ENCODE data around the gene NFYA.

NFYA gene

DNA sequence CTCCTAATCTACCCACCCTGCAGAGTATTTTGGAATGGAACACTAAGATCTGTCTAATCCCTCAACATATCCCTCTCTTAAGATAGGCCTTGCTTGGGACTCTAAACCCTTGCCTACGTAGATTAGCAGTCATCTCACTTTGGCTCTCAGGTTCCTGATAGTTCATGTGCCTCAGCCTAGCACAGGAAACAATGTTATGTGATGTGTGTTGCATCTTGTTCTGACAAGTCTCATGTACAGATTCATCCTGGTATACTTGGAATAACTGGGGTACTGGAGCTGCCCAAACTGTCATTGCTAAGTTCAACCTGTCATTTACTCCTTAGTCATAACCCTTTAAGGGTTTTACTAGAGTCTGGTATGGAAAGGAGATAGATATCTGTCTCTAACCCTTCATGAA, 47.3 kb downstream of the NFYA start:
- DNase-seq (ENCODE audit: low read depth), result no peak

GRCh38 chr6:41122373-41122772, 49.6 kb downstream of the NFYA start:
- no peak for DNase-seq (ENCODE audit: low read depth)

DNA sequence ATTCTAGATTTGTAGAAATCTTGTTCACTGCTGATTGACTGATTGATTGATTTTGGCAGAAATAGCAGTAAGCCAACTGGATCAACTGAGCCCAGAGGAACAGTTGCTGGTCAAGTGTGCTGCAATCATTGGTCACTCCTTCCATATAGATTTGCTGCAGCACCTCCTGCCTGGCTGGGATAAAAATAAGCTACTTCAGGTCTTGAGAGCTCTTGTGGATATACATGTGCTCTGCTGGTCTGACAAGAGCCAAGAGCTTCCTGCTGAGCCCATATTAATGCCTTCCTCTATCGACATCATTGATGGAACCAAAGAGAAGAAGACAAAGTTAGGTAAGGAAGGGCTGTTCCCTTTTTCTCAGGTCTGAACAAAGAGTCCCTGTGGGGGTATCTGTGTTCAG, 50.1 kb downstream of the NFYA start:
- DNase-seq (ENCODE audit: low read depth), result no peak

DNA sequence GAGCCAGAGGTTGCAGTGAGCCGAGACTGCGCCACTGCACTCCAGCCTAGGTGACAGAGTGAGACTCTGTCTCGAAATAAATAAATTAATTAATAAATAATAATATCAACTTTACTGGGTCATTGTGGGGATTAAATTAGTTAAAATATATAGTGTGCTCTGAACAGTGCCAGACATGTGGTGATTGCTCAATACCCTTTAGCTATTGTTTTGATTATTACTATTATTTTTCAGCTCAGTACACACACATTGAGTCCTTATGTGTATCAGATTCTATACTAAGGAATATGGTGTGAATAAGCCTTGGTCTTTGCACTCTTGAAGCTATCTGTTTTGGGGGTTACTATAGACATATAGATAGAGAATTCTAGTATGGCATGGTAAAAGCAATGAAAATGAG, 52.5 kb downstream of the NFYA start:
- DNase-seq (ENCODE audit: low read depth), result no peak

- DNase-seq (ENCODE audit: low read depth), result no peak
Observed at GRCh38 chr6:41132254-41132653, 59.5 kb downstream of the NFYA start.

- no peak for DNase-seq (ENCODE audit: low read depth)
Observed at GRCh38 chr6:41135062-41135832, 62.5 kb downstream of the NFYA start.

- DNase-seq (ENCODE audit: low read depth), result no peak
Observed at GRCh38 chr6:41136911-41137310, 64.1 kb downstream of the NFYA start.

GRCh38 chr6:41147917-41148316, 75.1 kb downstream of the NFYA start:
- no peak for DNase-seq (ENCODE audit: low read depth)

Measured in stimulated activated CD8-positive, alpha-beta memory T cell treated with anti-CD3 and anti-CD28 coated beads, Interleukin-12 subunit alpha, Interleukin-12 subunit beta, amount 100 ng/mL, for 4 hours (primary cell).